Measurements from ENCODE around the gene SPEN. TPM values are rescaled to one million over a fixed set of nuclear protein-coding genes. Genes with fewer than 3 reads are reported as not detected.
"Not testable (repeated sequence)": the region's sequence is repeated elsewhere in the genome, so short reads cannot be mapped to it uniquely, and the experiment has no call there.

Gene SPEN
- 10 to 100 TPM; 46.7 to 47.6 TPM for total RNA-seq
- long read RNA-seq, partial matches to known transcripts, result 40 of 60 reads
- long read RNA-seq, other reads (novel, unspliced or antisense), result 19 of 60 reads

GRCh38 chr1:15847100-15847892 is at the start of gene SPEN:
Gene SPEN, plus strand, starts transcription at chr1:15847707. Its CDS starts 361 bp downstream, at chr1:15848068.
- peak; percentile 85 for ATAC-seq
- intact Hi-C loops (cut with DNase I, micrococcal nuclease), result no loop called here

GRCh38 chr1:15799004-15799867 is 48.3 kb upstream of the SPEN start:
- intact Hi-C loops (cut with DNase I, micrococcal nuclease), result no loop called here
- peak in 1 of 2 donors; percentile 66 for DNase-seq

More at GRCh38 chr1:15847100-15847892, at the start of gene SPEN:
- peak; percentile 97 to 98 for DNase-seq

GRCh38 chr1:15799928-15800835 is 47.3 kb upstream of the SPEN start:
- peak; percentile 86 to 93 for DNase-seq
- ATAC-seq, result peak; percentile 81
- intact Hi-C loops (cut with DNase I, micrococcal nuclease), result loop anchor here in 1 of 2 donors (10.0 kb wide), 1 partner anchor 255 kb away; no protein-coding TSS in a partner anchor

More at GRCh38 chr1:15799004-15799867, 48.3 kb upstream of the SPEN start:
- ATAC-seq, result peak; percentile 26

GRCh38 chr1:15802234-15802965 is 45.1 kb upstream of the SPEN start:
- no peak for ATAC-seq
- no peak for DNase-seq
- intact Hi-C loops (cut with DNase I, micrococcal nuclease), result loop anchor here in 1 of 2 donors (10.0 kb wide), 1 partner anchor 252 kb away; no protein-coding TSS in a partner anchor

GRCh38 chr1:15803380-15803779 is 44.1 kb upstream of the SPEN start:
- no peak for ATAC-seq
- DNase-seq, result no peak
- intact Hi-C loops (cut with DNase I, micrococcal nuclease), result loop anchor here in 1 of 2 donors (10.0 kb wide), 1 partner anchor 251 kb away; no protein-coding TSS in a partner anchor

GRCh38 chr1:15804060-15804459 is 43.4 kb upstream of the SPEN start:
- DNase-seq, result peak in 1 of 2 donors; percentile 6
- no peak for ATAC-seq
- intact Hi-C loops (cut with DNase I, micrococcal nuclease), result loop anchor here in 1 of 2 donors (10.0 kb wide), 1 partner anchor 251 kb away; no protein-coding TSS in a partner anchor

GRCh38 chr1:15807121-15807520 is 40.4 kb upstream of the SPEN start:
- no peak for ATAC-seq
- intact Hi-C loops (cut with DNase I, micrococcal nuclease), result loop anchor here in 1 of 2 donors (10.0 kb wide), 1 partner anchor 248 kb away; no protein-coding TSS in a partner anchor
- DNase-seq, result peak in 1 of 2 donors; percentile 4

- not testable (repeated sequence) for DNase-seq, ATAC-seq
- intact Hi-C loops (cut with DNase I, micrococcal nuclease), result loop anchor here in 1 of 2 donors (10.0 kb wide), 1 partner anchor 247 kb away; no protein-coding TSS in a partner anchor
These were observed 40.0 kb upstream of the SPEN start, which contains the start of gene UQCRHL for GRCh38 chr1:15807549-15807948. Gene UQCRHL, minus strand, starts transcription at chr1:15807649. Its CDS starts 0 bp downstream, at chr1:15807649.

- intact Hi-C loops (cut with DNase I, micrococcal nuclease), result loop anchor here in 1 of 2 donors (10.0 kb wide), 1 partner anchor 246 kb away; no protein-coding TSS in a partner anchor
- no peak for ATAC-seq
- DNase-seq, result peak in 1 of 2 donors; percentile 5
These were observed 38.6 kb upstream of the SPEN start for GRCh38 chr1:15808955-15809354.

GRCh38 chr1:15810073-15810472 is 37.4 kb upstream of the SPEN start:
- peak in 1 of 2 donors; percentile 2 for DNase-seq

GRCh38 chr1:15816674-15817073 is 30.8 kb upstream of the SPEN start:
- no peak for DNase-seq
- intact Hi-C loops (cut with DNase I, micrococcal nuclease), result loop anchor here in 1 of 2 donors (5.0 kb wide), 1 partner anchor 176 kb away; no protein-coding TSS in a partner anchor
- no peak for ATAC-seq

More at GRCh38 chr1:15810073-15810472, 37.4 kb upstream of the SPEN start:
- intact Hi-C loops (cut with DNase I, micrococcal nuclease), result no loop called here
- no peak for ATAC-seq

GRCh38 chr1:15820478-15820877 is 27.0 kb upstream of the SPEN start:
- ATAC-seq (no peak), DNase-seq (peak in 1 of 2 donors; percentile 3)
- intact Hi-C loops (cut with DNase I, micrococcal nuclease), result no loop called here

- ATAC-seq, result no peak
- DNase-seq, result no peak
- intact Hi-C loops (cut with DNase I, micrococcal nuclease), result no loop called here
These were observed 21.7 kb upstream of the SPEN start for GRCh38 chr1:15825800-15826199.

GRCh38 chr1:15826810-15827507 is 20.5 kb upstream of the SPEN start:
- ATAC-seq, result peak; percentile 68
- intact Hi-C loops (cut with DNase I, micrococcal nuclease), result no loop called here

GRCh38 chr1:15827567-15827966 is 19.9 kb upstream of the SPEN start:
- intact Hi-C loops (cut with DNase I, micrococcal nuclease); ATAC-seq; DNase-seq: not testable (repeated sequence)

More at GRCh38 chr1:15826810-15827507, 20.5 kb upstream of the SPEN start:
- no peak for DNase-seq

GRCh38 chr1:15828931-15829330 is 18.6 kb upstream of the SPEN start:
- ATAC-seq; intact Hi-C loops (cut with DNase I, micrococcal nuclease): not testable (repeated sequence)

More at GRCh38 chr1:15828931-15829330, 18.6 kb upstream of the SPEN start:
- DNase-seq, result peak in 1 of 2 donors; percentile 12
